Muscle of leg (tissue), 11 donors: ENCODE results near the gene MYBPC3. TPM values are rescaled to one million over a fixed set of nuclear protein-coding genes. Genes with fewer than 3 reads are reported as not detected.

Source experiments
- DNase-seq: peaks from one replicate; pipeline ENCODE4 v3.0.0; 2013
- H3K27ac ChIP-seq: one replicate; pipeline ENCODE4 v1.5.1; 2013; ENCODE audit warnings: mild to moderate bottlenecking, low read length, control low read depth
- H3K27me3 ChIP-seq: one replicate; pipeline ENCODE4 v1.6.1; 2013; ENCODE audit warnings: low read length; ENCODE audit not compliant: control insufficient read depth, insufficient read depth
- H3K36me3 ChIP-seq: one replicate; pipeline ENCODE4 v1.6.1; 2013; ENCODE audit warnings: low read length; ENCODE audit not compliant: control insufficient read depth, insufficient read depth
- H3K4me1 ChIP-seq: one replicate; pipeline ENCODE4 v1.6.1; 2013; ENCODE audit warnings: low read length; ENCODE audit not compliant: control insufficient read depth, insufficient read depth
- H3K4me3 ChIP-seq: one replicate; pipeline ENCODE4 v1.5.1; 2013; ENCODE audit warnings: low read length, control low read depth
- H3K9me3 ChIP-seq: replicated peaks from 2 replicates; pipeline ENCODE4 v1.6.1; 2013; ENCODE audit warnings: low read depth, low read length; ENCODE audit not compliant: control insufficient read depth
- WGBS: methylation state at CpG from one replicate; pipeline ENCODE4 v1.1.5; 2013; ENCODE audit warnings: missing lambda C conversion rate; ENCODE audit not compliant: insufficient coverage; 5-methylcytosine and 5-hydroxymethylcytosine counted together
- polyA plus RNA-seq, 8 donors: library from polyadenylated mRNA; unstranded; fragments of 120-200 nt; gene quantifications; one replicate each; pipeline versions ENCODE4 v1.2.1 to v1.2.3, GENCODE V29; 2013; ENCODE audit warnings: inconsistent platforms in 1 of 8, low replicate concordance in 1 of 8; ENCODE audit not compliant: insufficient read length in 8 of 8, insufficient read depth in 1 of 8
- total RNA-seq: library from RNA; stranded (reverse); fragments of 120-200 nt; gene quantifications from one replicate; pipeline ENCODE4 v1.2.4, GENCODE V29; 2013

Gene MYBPC3
- total and polyA plus RNA-seq, 9 donors = 0.06 to 1.1 (median 0.30) TPM

GRCh38 chr11:47357985-47358730, 5.7 kb upstream of the MYBPC3 start:
- H3K36me3 ChIP-seq = no peaks in the 10 kb centered on the region
- no peak for DNase-seq
- no peak overlapping the region for H3K4me3 ChIP-seq
- no peaks in the 10 kb centered on the region for H3K27me3 ChIP-seq
- H3K27ac ChIP-seq = no peak overlapping the region
- H3K9me3 ChIP-seq = no peaks in the 10 kb centered on the region
- H3K4me1 ChIP-seq = peaks cover 5% of the 10 kb centered on the region
- WGBS = 88% methylated on average over 5 of the region's 6 CpGs

GRCh38 chr11:47356998-47357329, 4.5 kb upstream of the MYBPC3 start:
- Histone ChIP-seq H3K27ac (no peak overlapping the region), H3K4me3 (no peak overlapping the region), H3K9me3 (no peaks in the 10 kb centered on the region), H3K27me3 (no peaks in the 10 kb centered on the region), H3K36me3 (no peaks in the 10 kb centered on the region), H3K4me1 (peaks cover 5% of the 10 kb centered on the region)
- 88% methylated on average over 1 of the region's 1 CpG for WGBS
- no peak for DNase-seq

GRCh38 chr11:47356129-47356997, 3.9 kb upstream of the MYBPC3 start:
- 92% methylated on average over 9 of the region's 9 CpGs for WGBS
- H3K27ac ChIP-seq = no peak overlapping the region

GRCh38 chr11:47355283-47356128, 3.0 kb upstream of the MYBPC3 start:
- no peaks in the 10 kb centered on the region for H3K27me3 ChIP-seq
- WGBS = 26% methylated on average over 41 of the region's 47 CpGs
- peaks cover 5% of the 10 kb centered on the region for H3K4me1 ChIP-seq
- DNase-seq = peak; percentile 93
- H3K9me3 ChIP-seq = no peaks in the 10 kb centered on the region
- no peaks in the 10 kb centered on the region for H3K36me3 ChIP-seq
- no peak overlapping the region for H3K27ac ChIP-seq
- peak overlapping the region; percentile 25 for H3K4me3 ChIP-seq

More at GRCh38 chr11:47356129-47356997, 3.9 kb upstream of the MYBPC3 start:
- no peak for DNase-seq
- Histone ChIP-seq H3K36me3 (no peaks in the 10 kb centered on the region), H3K4me1 (peaks cover 5% of the 10 kb centered on the region), H3K9me3 (no peaks in the 10 kb centered on the region), H3K4me3 (no peak overlapping the region), H3K27me3 (no peaks in the 10 kb centered on the region)

- H3K36me3 ChIP-seq = no peaks in the 10 kb centered on the region
- WGBS = 10% methylated on average over 28 of the region's 32 CpGs
- peak; percentile 40 for DNase-seq
Observed at GRCh38 chr11:47354913-47355282, 2.4 kb upstream of the MYBPC3 start.

GRCh38 chr11:47353978-47354774, 1.7 kb upstream of the MYBPC3 start:
- Histone ChIP-seq H3K27ac (no peak overlapping the region), H3K9me3 (no peaks in the 10 kb centered on the region), H3K4me3 (no peak overlapping the region), H3K27me3 (no peaks in the 10 kb centered on the region), H3K36me3 (no peaks in the 10 kb centered on the region), H3K4me1 (peaks cover 5% of the 10 kb centered on the region)
- WGBS = 88% methylated on average over 6 of the region's 15 CpGs
- DNase-seq = no peak

More at GRCh38 chr11:47354913-47355282, 2.4 kb upstream of the MYBPC3 start:
- H3K4me3 ChIP-seq = peak overlapping the region; percentile 25
- H3K27ac ChIP-seq = no peak overlapping the region
- no peaks in the 10 kb centered on the region for H3K27me3 ChIP-seq
- H3K9me3 ChIP-seq = no peaks in the 10 kb centered on the region
- peaks cover 5% of the 10 kb centered on the region for H3K4me1 ChIP-seq

GRCh38 chr11:47351156-47352126, 1.1 kb downstream of the MYBPC3 start:
- Histone ChIP-seq H3K4me1 (peaks cover 5% of the 10 kb centered on the region), H3K9me3 (no peaks in the 10 kb centered on the region), H3K36me3 (no peaks in the 10 kb centered on the region), H3K27ac (no peak overlapping the region), H3K4me3 (no peak overlapping the region), H3K27me3 (no peaks in the 10 kb centered on the region)
- WGBS = 81% methylated on average over 22 of the region's 29 CpGs
- no peak for DNase-seq

GRCh38 chr11:47350315-47350714, 2.2 kb downstream of the MYBPC3 start:
- Histone ChIP-seq H3K9me3 (no peaks in the 10 kb centered on the region), H3K4me3 (no peak overlapping the region), H3K36me3 (no peaks in the 10 kb centered on the region), H3K4me1 (peaks cover 3% of the 10 kb centered on the region), H3K27ac (no peak overlapping the region), H3K27me3 (no peaks in the 10 kb centered on the region)
- 79% methylated on average over 7 of the region's 9 CpGs for WGBS
- DNase-seq = no peak
